Measurements from ENCODE around the gene CDC42BPG.

Gene CDC42BPG

GRCh38 chr11:64832467-64833197 is 11.8 kb downstream of the CDC42BPG start:
- TF ChIP-seq CTCF (IDR thresholded peaks at IDR 0.05; ENCODE audit: low read depth, low read length, poor library complexity, severe bottlenecking) (no peak), EZH2phosphoT487 (IDR thresholded peaks at IDR 0.05; ENCODE audit: borderline replicate concordance, low read length) (no peak)
- no peak overlapping the region for H3K4me2 ChIP-seq (ENCODE audit: low read length)
- no peaks in the 10 kb centered on the region for H3K27me3 ChIP-seq (ENCODE audit: control insufficient read depth, low read length)
- H3K4me1 ChIP-seq (ENCODE audit: control insufficient read depth, low read length): peaks cover 10% of the 10 kb centered on the region
- no peak overlapping the region for H3K27ac ChIP-seq (ENCODE audit: low read depth, low read length)
- H3K36me3 ChIP-seq (ENCODE audit: control insufficient read depth, low read length): no peaks in the 10 kb centered on the region
- H3F3A ChIP-seq (ENCODE audit: control insufficient read depth, insufficient read depth): no peaks in the 10 kb centered on the region
- no peaks in the 10 kb centered on the region for H3K9me3 ChIP-seq (ENCODE audit: control insufficient read depth, insufficient read depth, low read length)
- H3K4me3 ChIP-seq (ENCODE audit: low read length): no peak overlapping the region
- H3K9me2 ChIP-seq (replicated peaks; ENCODE audit: control insufficient read depth, low read length): no peaks in the 10 kb centered on the region
- no peaks in the 10 kb centered on the region for H4K20me1 ChIP-seq (ENCODE audit: control insufficient read depth, insufficient read depth, low read depth, low read length)
- H3K79me2 ChIP-seq (ENCODE audit: control insufficient read depth, low read length): no peaks in the 10 kb centered on the region

DNA sequence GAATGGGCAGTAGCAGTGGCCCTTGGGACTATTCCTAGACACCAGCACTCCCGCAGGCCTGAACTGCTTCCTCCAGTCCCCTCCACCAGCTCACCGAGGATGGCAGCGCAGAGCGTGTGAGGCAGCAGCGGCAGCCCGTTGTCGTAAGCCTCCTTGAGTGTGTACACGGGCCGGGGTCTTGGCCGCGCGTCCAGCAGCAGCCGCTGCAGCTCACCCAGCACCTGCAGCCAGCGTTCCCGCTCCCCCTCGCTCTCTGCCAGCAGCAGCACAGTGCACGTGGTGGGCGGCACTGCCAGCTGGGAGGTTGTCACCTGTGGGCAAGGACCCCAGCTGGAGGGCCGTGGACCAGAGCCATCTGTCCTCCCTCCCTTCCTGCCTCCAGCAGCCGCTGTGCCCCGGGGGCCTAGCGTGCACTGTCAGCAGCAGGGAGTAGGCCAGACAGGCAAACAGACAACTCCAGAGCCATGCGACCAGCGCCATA is 13.0 kb downstream of the CDC42BPG start:
- H3K4me2 ChIP-seq (ENCODE audit: low read length): no peak overlapping the region
- no peak overlapping the region for H3K27ac ChIP-seq (ENCODE audit: low read depth, low read length)
- no peaks in the 10 kb centered on the region for H3K9me3 ChIP-seq (ENCODE audit: control insufficient read depth, insufficient read depth, low read length)
- H3F3A ChIP-seq (ENCODE audit: control insufficient read depth, insufficient read depth): no peaks in the 10 kb centered on the region
- H3K36me3 ChIP-seq (ENCODE audit: control insufficient read depth, low read length): no peaks in the 10 kb centered on the region
- H3K79me2 ChIP-seq (ENCODE audit: control insufficient read depth, low read length): no peaks in the 10 kb centered on the region
- H3K4me3 ChIP-seq (ENCODE audit: low read length): no peak overlapping the region
- TF ChIP-seq EZH2phosphoT487 (IDR thresholded peaks at IDR 0.05; ENCODE audit: borderline replicate concordance, low read length) (no peak), CTCF (IDR thresholded peaks at IDR 0.05; ENCODE audit: low read depth, low read length, poor library complexity, severe bottlenecking) (no peak)
- no peaks in the 10 kb centered on the region for H4K20me1 ChIP-seq (ENCODE audit: control insufficient read depth, insufficient read depth, low read depth, low read length)
- H3K9me2 ChIP-seq (replicated peaks; ENCODE audit: control insufficient read depth, low read length): no peaks in the 10 kb centered on the region
- peaks cover 10% of the 10 kb centered on the region for H3K4me1 ChIP-seq (ENCODE audit: control insufficient read depth, low read length)
- no peaks in the 10 kb centered on the region for H3K27me3 ChIP-seq (ENCODE audit: control insufficient read depth, low read length)

- H3K4me2 ChIP-seq (ENCODE audit: low read length): no peak overlapping the region
- H3K9me2 ChIP-seq (replicated peaks; ENCODE audit: control insufficient read depth, low read length): no peaks in the 10 kb centered on the region
Measured at GRCh38 chr11:64829536-64830251, 14.8 kb downstream of the CDC42BPG start.

More at GRCh38 chr11:64829536-64830251, 14.8 kb downstream of the CDC42BPG start:
- Histone ChIP-seq H3K9me3 (ENCODE audit: control insufficient read depth, insufficient read depth, low read length) (no peaks in the 10 kb centered on the region), H3K36me3 (ENCODE audit: control insufficient read depth, low read length) (no peaks in the 10 kb centered on the region), H3K79me2 (ENCODE audit: control insufficient read depth, low read length) (no peaks in the 10 kb centered on the region), H3K4me3 (ENCODE audit: low read length) (no peak overlapping the region), H3K4me1 (ENCODE audit: control insufficient read depth, low read length) (peaks cover 10% of the 10 kb centered on the region), H4K20me1 (ENCODE audit: control insufficient read depth, insufficient read depth, low read depth, low read length) (no peaks in the 10 kb centered on the region), H3F3A (ENCODE audit: control insufficient read depth, insufficient read depth) (no peaks in the 10 kb centered on the region), H3K27ac (ENCODE audit: low read depth, low read length) (no peak overlapping the region), H3K27me3 (ENCODE audit: control insufficient read depth, low read length) (no peaks in the 10 kb centered on the region)
- TF ChIP-seq EZH2phosphoT487 (IDR thresholded peaks at IDR 0.05; ENCODE audit: borderline replicate concordance, low read length) (no peak), CTCF (IDR thresholded peaks at IDR 0.05; ENCODE audit: low read depth, low read length, poor library complexity, severe bottlenecking) (no peak)
